Hindlimb muscle (tissue), 1 donor: ENCODE measurements around the gene ZNF541. TPM values are rescaled to one million over a fixed set of nuclear protein-coding genes. Genes with fewer than 3 reads are reported as not detected.
"Not testable (repeated sequence)": the region's sequence is repeated elsewhere in the genome, so short reads cannot be mapped to it uniquely, and the experiment has no call there.

Experiments used
- DNase-seq: peaks from one replicate; pipeline ENCODE4 v3.0.0-alpha.2; 2013
- polyA plus RNA-seq: library from polyadenylated mRNA; unstranded; fragments of 120-200 nt; gene quantifications from one replicate; pipeline ENCODE4 v1.2.1, GENCODE V29; 2013; ENCODE audit not compliant: insufficient read length

The ZNF541 gene
- polyA plus RNA-seq, 1 donor: 0.12 TPM

- peak; percentile 99 for DNase-seq
Measured at GRCh38 chr19:47600246-47601179, 27.6 kb upstream of the ZNF541 start.

- DNase-seq: not testable (repeated sequence)
Measured at GRCh38 chr19:47599671-47600245, 26.8 kb upstream of the ZNF541 start.

- DNase-seq: peak; percentile 13
Measured at GRCh38 chr19:47598407-47599349, 25.7 kb upstream of the ZNF541 start.

- DNase-seq: no peak
Measured at GRCh38 chr19:47595944-47596343, 23.0 kb upstream of the ZNF541 start.

- no peak for DNase-seq
Measured at GRCh38 chr19:47593860-47594259, 20.9 kb upstream of the ZNF541 start.

- no peak for DNase-seq
Measured at GRCh38 chr19:47589824-47590223, 16.9 kb upstream of the ZNF541 start.

- no peak for DNase-seq
Measured at GRCh38 chr19:47587295-47587694, 14.3 kb upstream of the ZNF541 start.

GRCh38 chr19:47583161-47583560 is 10.2 kb upstream of the ZNF541 start:
- not testable (repeated sequence) for DNase-seq

- no peak for DNase-seq
Measured at GRCh38 chr19:47582320-47582909, 9.5 kb upstream of the ZNF541 start.

- no peak for DNase-seq
Measured at GRCh38 chr19:47581605-47582319, 8.8 kb upstream of the ZNF541 start.

- DNase-seq: no peak
Measured at GRCh38 chr19:47580397-47580796, 7.4 kb upstream of the ZNF541 start.

- no peak for DNase-seq
Measured at GRCh38 chr19:47572635-47573034, 313 bp downstream of the ZNF541 start.

GRCh38 chr19:47569331-47569730 is 3.6 kb downstream of the ZNF541 start:
- no peak for DNase-seq

- no peak for DNase-seq
Measured at GRCh38 chr19:47564081-47564480, 8.9 kb downstream of the ZNF541 start.

GRCh38 chr19:47561440-47562057 is 11.4 kb downstream of the ZNF541 start:
- no peak for DNase-seq

- no peak for DNase-seq
Measured at GRCh38 chr19:47560999-47561398, 11.9 kb downstream of the ZNF541 start.

- DNase-seq: no peak
Measured at GRCh38 chr19:47550129-47550528, 22.8 kb downstream of the ZNF541 start.

GRCh38 chr19:47549261-47549862 is 23.6 kb downstream of the ZNF541 start:
- DNase-seq: no peak

GRCh38 chr19:47547199-47547598 is 25.7 kb downstream of the ZNF541 start:
- no peak for DNase-seq

GRCh38 chr19:47545061-47545948 is 27.6 kb downstream of the ZNF541 start:
- DNase-seq: no peak
